HG03095 (cell line): ENCODE results near the gene ST3GAL4.

ENCODE experiments used
- ATAC-seq: cut with Tn5 transposase; IDR thresholded peaks from one replicate; pipeline ENCODE4 v1.9.1; 2021; ENCODE audit warnings: moderate library complexity; ENCODE audit not compliant: unreplicated experiment

ST3GAL4 gene

DNA sequence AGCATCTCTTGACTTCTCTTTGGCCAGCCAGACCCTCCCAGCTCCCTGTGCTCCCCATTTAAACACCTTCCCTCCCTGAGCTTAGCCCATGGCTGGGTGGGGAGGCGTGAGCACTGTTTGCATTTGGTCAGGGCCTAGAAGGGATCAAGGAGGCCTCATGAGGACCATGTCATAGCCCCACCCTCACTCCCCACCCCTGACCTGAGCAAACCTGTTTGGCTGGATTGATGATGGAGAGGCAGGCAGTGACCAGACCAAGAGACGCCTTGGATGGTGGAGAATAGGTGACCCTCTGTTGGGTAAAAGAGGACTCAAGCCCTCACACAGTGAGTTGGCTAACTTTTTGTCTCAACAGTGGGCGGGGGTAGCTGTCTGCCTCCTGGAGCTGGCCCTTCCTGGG lies 49.9 kb downstream of the ST3GAL4 start:
- no peak for ATAC-seq

DNA sequence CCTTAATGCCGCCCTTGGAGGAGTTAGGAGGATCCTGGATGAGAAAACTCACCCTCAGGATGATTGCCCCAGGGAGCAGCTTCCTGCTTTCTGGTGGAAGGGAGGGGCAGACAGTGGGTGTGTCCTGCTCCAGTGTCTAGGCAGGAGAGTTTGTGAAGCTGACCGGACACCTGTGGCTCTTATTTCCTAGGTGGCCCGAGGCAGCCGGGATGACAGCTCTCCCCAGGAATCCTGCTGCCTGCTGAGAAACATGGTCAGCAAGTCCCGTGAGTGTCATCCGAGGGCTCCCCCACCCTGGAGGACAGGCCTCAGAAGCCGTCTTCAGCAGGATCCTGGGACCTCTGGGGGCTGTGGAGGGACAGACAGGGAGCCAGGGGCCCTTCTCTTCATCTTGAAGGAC lies 50.4 kb downstream of the ST3GAL4 start:
- ATAC-seq, result no peak

DNA sequence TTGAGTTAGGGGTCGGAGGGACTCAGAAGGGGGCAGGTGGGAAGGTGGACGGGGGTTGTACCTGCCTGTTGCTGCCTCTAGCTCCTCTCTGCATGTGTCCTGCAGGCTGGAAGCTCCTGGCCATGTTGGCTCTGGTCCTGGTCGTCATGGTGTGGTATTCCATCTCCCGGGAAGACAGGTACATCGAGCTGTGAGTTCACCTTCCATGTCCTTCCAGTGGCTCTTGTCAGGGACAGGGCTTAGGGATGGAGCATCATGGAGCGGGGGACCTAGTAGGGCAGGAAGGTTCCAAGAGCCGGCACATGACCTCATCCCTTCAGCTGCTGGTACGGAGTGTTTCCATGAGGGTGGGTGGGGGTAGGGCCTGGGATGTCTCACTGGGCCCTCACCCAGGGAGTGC lies 50.9 kb downstream of the ST3GAL4 start:
- ATAC-seq, result no peak

DNA sequence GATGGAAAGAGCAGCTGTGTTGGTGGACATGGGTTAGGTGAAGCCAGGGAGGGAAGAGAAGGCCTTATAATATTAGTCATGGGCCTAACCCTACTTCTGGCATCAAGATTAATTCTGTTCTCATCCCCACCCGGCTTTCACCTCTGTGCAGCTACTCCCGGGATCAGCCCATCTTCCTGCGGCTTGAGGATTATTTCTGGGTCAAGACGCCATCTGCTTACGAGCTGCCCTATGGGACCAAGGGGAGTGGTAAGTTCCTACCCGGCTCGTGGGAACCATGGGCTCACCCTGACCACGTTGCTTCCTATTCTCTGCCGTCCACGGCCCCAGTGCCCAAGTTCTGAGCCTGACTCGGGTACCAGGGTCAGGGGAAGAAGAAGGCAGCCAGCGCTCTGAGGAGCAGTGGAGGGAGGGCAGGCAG lies 51.6 kb downstream of the ST3GAL4 start:
- no peak for ATAC-seq

DNA sequence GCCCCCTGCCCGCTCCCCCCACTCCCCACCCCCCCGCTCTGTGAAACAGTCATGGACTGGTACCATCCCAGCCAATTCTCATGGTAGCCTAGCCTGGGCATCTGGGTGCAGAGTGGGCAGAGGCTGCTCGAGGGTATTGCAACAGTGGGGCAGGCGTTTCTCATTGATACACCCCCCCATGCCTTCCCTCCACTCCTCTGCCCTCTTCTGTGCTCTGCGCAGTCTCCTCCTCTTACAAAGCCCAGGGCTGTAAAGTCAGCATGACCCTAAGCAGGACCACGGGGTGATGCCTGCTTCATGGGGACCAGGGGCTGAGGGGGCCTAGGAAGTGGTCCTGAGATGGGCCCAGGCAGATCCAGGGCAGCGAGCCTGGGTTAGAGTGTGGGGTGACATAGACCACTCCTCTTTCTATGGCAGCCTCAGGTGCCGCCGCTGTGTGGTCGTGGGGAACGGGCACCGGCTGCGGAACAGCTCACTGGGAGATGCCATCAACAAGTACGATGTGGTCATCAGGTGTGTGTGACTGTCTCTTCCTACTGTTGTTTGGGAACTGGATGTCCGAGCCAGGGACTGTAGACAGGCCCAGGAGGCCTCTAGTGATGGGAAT lies 52.3 kb downstream of the ST3GAL4 start:
- no peak for ATAC-seq

DNA sequence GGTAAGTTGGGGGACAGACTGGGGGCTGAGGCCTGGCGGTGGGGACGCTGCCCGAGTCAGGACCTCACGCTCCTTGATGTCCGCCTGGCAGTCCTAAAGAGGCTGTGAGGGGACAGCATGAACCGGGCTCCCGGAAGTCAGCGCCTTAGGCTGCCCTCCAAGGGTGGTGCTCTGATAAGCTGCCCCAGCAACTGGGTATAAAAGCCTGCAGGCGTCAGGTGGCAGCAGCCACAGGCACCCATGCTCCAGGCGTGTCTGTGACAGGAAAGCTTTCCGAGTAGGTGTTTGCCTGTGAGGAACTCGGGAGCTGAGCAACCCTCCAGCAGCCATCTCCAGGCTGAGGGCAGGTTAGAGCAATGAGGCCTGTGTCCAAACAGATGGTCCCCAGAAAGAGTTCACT lies 53.0 kb downstream of the ST3GAL4 start:
- ATAC-seq, result no peak

DNA sequence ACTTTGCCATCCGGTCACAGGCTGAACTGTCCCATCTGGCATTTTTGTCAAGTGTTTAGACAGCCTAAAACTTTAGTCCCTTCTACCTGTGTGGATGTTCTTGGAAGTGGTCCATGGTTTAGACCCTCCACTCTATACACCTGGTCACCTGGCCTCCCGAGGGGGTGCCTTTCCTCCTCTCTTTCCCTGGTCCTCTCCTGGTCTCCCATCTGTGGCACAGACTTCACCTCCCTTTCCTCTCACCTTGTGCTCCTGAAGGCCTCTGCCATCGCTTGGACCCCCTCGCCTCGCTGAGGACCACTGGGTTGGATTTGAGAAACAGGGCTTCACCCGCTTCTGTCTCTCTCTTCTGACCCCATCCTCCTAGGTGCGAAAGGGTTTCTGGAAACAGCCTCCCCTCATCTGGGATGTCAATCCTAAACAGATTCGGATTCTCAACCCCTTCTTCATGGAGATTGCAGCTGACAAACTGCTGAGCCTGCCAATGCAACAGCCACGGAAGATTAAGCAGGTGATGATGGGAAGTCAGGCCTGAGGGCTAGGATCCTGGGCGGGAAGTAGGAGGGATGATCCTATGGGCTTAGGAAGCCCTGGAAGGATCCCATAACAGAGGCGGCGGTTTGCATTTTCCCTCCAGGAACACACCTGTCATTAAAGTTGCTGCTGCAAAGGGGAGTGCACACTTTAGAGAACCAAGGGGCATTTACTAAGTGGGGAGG lies 53.6 kb downstream of the ST3GAL4 start:
- no peak for ATAC-seq

DNA sequence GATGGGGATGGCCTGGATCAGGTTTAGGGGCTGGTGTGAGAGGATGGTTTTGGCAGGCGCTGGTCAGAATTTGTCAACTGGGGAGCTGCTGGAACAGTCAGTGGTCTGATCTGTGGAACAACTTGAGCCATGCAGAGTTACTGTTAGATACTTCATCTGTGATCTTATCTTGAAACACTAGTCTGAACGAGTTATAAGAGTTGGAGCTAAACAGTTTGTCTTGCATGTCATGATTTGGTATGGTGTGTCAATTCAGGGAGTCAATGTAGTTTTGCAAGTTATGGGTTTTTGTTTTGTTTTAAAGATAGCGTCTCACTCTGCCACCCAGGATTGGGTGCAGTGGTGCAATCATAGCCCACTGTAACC lies 54.1 kb downstream of the ST3GAL4 start:
- no peak for ATAC-seq

DNA sequence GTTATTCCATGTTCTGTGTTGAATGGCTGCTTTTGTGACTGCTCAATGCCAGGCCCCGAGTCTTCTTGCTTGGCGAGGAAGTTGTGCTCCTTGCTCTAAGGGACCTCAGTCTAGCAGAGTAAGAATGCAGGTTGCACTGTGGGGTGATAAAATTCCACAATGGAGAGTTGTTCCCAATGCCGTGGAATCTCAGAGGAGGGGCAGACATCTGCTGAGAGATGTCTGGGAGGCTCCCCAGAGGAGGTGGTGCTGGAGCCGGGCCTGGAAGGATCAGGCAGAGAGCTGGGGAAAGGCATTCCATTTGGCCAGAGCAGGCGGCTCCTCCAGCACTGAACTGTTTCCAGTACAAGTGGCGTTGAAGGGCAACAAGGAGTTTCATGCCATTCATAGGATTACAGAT lies 55.2 kb downstream of the ST3GAL4 start:
- ATAC-seq, result no peak

DNA sequence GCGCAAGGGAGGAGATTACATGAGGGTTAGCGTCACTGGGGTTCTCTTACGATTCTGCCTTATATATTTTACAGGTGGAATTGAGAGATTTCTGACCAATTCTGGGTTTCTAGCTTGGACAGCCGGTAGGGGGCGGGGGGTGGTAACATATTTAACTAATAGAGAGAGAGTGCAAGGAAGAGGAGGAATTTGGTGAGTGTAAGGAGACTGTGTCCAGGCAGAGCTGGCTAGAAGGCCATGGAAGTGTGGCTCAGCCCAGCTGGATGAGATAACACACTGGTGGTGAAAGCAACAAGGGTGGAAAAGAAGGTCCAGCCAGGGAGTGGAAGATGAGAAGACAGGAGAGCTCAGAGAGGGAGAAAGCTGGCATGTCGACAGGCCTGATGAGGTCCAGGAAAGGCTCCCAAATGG lies 56.5 kb downstream of the ST3GAL4 start:
- no peak for ATAC-seq

DNA sequence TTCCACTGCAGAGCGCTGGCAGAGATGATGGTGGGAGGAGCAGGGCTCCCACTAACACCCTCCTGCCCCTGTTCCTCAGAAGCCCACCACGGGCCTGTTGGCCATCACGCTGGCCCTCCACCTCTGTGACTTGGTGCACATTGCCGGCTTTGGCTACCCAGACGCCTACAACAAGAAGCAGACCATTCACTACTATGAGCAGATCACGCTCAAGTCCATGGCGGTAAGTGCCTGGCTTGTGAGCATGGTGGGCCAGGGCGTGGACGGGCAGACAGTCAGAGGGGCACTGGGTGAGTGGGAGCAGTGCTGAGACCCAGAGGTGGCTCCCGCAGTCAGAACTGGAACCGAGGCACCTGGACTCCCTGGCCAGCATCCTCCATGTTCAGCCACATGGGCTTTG lies 57.9 kb downstream of the ST3GAL4 start:
- ATAC-seq, result no peak

DNA sequence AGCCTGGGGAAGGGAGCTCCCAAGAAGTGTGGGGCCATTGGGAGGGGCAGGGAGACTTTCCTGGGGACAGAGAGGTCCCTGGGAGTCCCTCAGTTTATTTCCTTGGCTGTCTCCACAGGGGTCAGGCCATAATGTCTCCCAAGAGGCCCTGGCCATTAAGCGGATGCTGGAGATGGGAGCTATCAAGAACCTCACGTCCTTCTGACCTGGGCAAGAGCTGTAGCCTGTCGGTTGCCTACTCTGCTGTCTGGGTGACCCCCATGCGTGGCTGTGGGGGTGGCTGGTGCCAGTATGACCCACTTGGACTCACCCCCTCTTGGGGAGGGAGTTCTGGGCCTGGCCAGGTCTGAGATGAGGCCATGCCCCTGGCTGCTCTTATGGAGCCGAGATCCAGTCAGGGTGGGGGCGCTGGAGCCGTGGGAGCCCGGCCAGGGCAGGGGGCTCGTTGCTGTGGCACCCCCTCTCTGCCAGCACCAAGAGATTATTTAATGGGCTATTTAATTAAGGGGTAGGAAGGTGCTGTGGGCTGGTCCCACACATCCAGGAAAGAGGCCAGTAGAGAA lies 58.4 kb downstream of the ST3GAL4 start:
- ATAC-seq, result no peak

DNA sequence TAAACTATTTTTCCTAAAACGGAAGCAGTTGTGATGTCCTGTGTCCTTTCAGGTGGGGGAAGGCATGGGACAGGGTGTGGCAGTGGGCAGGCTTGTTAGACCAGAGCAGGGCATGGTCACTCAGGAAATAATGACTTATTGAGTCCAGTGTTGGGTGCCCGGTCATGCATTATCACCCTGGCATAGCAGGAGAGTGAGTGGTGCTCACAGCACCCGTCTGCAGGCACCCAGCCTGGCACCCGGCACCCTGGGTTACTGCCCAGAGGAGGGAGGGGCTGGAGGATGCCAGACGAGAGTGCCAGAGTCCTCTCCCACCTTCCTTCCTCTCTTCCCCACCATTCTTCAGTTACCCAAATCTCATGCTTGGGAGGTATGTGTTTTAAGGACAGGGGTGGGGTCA lies 59.1 kb downstream of the ST3GAL4 start:
- no peak for ATAC-seq

DNA sequence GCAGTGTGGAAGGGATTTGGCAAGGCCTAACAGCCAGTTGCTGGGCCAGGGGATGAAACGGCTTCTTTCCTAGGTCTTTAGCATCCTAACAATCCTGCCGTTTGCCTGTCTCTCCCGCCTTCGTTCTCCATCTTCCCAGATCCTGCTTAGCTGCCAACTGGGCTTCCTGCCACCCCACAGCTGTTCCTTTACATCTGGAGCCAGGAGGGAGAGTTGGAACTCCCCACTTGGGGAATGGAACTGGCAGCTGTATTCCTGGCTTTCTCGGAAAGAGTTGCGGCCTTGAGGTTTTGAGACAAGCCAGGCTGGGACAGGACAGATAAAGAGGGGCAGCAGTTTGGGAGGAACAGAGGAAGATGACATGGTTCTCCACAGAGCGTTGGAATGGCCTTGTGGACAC lies 59.6 kb downstream of the ST3GAL4 start:
- ATAC-seq, result no peak

DNA sequence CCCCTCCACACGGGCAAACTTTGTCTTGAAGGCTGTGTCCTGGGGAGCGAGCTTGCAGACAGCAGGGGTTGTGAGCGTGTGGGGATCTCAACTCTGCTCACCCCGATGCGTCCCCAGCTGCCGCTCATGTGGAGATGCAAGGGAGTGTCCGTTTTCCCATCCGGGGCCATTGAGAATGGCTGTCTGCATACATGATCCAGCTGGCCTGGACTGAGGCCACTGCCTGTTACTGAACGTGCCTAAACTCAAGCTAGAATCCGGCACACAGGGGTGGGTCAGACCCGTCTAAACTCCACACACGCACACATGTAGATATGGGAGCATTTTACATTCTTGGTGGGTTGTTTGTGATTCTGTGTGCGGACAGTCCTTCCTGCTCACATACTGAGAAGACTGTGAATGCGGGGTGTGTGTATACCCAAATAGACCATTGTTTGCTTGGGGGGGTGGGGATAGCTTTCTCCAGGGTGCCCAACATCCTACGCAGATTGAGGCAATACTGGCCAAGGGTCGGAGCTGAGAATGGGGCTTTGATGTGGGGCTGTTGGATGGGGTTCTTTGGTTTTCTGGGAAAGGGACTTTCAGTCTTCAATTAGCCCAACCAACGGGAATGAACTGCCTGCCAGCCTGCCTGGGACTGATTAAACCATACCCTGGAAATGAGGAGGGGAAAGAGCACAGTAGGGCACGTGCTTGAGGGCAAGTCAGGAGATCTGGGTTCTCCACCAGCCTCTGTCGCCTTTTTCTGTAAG lies 60.4 kb downstream of the ST3GAL4 start:
- no peak for ATAC-seq

DNA sequence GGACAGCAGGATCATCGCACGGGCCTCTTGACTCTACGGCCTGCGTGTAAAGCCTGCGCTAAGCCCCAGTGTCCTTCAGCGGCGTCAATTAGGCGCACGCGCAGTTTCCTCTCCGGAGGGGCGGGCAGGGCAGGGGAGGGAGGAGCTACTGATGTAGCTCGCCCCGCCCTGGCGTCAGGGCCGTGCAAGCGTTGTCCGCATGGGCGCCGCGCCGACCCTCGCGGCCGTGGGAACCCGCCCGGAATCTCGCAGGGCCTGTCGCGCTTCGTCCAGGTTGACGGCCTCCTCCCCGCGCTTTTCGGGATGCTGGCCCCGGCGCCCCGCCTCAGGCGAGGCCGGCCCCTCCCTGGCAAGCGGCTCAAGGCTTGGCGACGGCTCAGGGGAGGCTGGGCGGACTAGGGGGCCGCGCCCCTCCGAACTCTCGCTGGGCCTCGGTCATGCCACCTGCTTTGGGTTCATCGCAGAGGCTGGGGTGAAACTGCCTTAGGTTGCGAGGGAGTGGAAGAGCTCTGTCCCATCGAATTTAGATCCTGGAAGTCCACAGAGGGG lies 61.1 kb downstream of the ST3GAL4 start:
- ATAC-seq, result peak; percentile 68

DNA sequence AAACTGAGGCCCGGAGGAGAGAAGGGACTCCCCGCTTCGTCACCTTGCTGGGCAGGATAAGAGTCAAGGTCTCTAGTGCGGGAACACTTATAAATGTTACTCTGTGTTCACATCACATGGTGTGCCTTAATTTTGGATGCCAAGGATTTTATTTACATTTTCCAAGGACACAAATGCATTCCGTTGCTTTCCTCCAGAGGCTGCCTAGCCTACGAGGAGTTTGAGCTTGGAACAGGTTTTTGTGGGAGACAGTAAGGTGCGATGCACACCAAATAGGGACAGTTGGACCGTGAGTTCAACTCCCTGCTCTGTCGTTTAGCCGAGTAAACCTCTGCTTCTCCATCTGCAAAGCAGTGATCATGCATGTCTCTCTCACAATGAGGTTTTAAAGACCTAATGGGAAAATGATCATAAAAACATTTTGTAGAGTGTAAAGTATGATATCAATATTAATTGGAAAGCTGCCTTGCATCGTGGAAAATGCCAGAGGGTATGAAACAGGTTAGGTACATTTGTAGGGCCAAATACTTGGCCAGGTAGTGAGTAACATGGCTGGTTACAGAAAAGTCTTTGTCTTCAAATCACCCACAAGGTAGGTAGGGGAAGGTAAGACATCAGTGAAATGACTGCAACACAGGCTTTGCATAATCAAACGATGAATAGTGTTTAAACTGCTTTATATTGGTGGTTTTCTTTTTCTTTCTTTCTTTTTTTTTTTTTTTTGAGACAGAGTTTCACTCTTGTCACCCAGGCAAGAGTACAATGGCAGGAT lies 61.8 kb downstream of the ST3GAL4 start:
- ATAC-seq, result no peak

DNA sequence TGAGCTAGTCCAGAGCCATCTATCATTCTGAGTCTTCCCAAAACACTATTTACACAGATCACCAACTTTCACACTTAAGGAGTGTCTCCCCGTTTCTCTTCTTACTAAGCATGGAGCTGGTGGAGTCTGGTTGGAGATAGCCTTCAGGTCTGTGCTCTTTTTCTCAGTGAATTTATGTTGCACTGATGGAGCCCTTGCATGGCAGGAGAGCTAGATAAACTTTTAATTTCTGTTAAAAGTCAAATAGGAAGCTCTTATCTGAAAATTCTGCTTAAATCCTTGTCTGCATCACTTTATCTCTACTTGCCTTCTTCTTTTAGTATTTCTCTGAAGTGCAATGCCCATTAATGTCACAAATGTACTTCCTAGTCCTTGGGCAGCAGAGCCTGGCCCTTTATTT lies 63.4 kb downstream of the ST3GAL4 start:
- ATAC-seq, result no peak

DNA sequence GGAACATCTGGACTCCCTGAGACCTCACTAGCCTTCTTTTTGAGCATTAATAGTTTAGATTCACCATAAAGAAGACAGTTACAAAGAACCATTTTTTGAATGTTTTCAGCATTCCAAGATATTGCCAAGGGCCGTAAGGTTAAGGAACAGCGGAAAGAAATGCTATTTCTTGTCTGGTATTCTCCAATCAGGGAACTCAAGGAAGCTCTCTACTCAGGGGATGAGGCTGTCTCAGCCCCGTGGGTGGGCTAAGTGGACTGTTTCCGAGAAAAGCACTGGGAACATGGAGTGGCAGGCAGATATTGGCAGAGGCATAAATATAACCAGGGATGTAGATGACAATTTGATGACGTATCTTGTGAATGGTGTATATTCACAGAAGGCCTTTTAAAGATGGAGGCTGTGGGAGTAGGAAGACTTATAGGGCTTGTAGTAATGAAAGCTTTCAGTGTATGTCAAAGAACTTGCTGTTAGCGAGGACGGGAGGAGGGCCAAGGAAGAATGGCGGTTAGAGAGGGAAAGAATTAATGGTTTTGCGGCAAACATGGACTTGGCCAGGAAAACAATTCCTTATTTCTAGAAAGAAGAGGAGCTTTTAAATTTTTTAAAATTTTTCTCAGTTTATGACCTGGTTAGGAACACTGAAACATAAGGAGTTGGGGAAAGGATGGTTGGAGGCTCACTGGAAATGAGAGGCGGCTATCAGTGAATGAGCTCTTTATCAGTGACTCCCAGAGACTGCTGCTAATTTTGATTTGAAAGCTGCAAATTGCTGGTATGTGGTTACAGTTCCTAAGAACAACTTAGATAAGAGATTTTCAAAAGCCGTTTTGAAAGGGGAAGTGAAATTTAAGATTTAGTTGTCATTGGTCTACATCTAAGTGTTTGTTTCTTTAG lies 64.6 kb downstream of the ST3GAL4 start:
- ATAC-seq, result peak; percentile 78

DNA sequence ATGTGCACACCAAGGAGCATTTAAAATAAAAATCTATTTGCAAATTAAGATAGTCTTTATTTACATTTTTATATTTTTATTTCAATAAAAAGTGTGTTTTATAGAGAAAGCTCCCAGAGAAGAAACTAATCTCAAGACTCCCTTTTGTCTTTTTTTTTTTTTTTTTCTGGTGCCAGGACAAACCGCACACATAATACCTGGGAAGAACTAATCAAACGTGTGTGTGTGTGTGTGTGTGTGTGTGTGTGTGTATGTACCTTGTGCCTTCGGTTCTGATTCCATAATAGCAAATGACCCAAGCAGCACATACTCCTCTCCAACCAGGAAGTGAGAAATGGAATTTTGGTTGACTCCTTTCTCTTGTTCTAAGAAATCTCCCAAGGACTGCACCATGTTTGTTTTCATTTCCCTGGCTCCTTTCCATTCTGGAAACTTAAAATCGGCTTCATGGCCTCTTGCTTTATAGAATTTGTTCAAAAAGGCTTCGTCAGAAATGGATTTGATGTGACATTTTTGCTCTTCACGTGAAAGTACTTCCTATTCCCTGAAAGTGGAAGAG lies 65.3 kb downstream of the ST3GAL4 start:
- no peak for ATAC-seq
